ENCODE results near the gene MCF2L2.

Gene MCF2L2

GRCh38 chr3:183272791-183273190 lies 155.6 kb downstream of the MCF2L2 start:
- TF ChIP-seq POLR2A (IDR thresholded peaks at IDR 0.05; ENCODE audit: extremely low read depth, insufficient read length) (no peak), MYC (IDR thresholded peaks at IDR 0.05; ENCODE audit: low read depth, low read length) (no peak)
- TF ChIP-seq, protein P1, sequence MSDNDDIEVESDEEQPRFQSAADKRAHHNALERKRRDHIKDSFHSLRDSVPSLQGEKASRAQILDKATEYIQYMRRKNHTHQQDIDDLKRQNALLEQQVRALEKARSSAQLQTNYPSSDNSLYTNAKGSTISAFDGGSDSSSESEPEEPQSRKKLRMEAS (IDR thresholded peaks at IDR 0.05; ENCODE audit: low read depth, low read length), result no peak
- TF ChIP-seq, protein P2, sequence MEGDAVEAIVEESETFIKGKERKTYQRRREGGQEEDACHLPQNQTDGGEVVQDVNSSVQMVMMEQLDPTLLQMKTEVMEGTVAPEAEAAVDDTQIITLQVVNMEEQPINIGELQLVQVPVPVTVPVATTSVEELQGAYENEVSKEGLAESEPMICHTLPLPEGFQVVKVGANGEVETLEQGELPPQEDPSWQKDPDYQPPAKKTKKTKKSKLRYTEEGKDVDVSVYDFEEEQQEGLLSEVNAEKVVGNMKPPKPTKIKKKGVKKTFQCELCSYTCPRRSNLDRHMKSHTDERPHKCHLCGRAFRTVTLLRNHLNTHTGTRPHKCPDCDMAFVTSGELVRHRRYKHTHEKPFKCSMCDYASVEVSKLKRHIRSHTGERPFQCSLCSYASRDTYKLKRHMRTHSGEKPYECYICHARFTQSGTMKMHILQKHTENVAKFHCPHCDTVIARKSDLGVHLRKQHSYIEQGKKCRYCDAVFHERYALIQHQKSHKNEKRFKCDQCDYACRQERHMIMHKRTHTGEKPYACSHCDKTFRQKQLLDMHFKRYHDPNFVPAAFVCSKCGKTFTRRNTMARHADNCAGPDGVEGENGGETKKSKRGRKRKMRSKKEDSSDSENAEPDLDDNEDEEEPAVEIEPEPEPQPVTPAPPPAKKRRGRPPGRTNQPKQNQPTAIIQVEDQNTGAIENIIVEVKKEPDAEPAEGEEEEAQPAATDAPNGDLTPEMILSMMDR (IDR thresholded peaks at IDR 0.05; ENCODE audit: low read depth, low read length), result no peak
- DNase-seq (ENCODE audit: low read depth), result no peak
- H3K4me3 ChIP-seq (ENCODE audit: low read depth, low read length), result no peak overlapping the region

DNA sequence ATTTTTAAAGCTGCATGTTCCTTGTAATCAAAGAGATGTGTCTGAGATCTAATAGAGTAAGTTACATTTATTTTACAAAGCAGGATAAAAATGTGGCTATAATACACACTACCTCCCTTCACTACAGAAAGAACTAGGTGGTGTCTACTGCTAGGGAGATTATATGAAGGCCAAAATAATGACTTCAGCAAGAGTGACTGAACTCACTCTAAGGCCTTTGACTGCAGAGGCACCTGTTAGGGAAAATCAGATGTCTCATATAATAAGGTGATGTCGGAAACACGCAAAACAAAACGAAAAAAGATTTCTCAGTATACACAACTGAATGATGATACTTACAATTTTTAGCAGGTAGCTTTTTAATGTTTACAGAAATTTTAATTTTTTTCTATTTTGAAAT lies 156.3 kb downstream of the MCF2L2 start:
- TF ChIP-seq, protein P1 (IDR thresholded peaks at IDR 0.05; ENCODE audit: low read depth, low read length), result no peak
- TF ChIP-seq POLR2A (IDR thresholded peaks at IDR 0.05; ENCODE audit: extremely low read depth, insufficient read length) (no peak), MYC (IDR thresholded peaks at IDR 0.05; ENCODE audit: low read depth, low read length) (no peak)
- TF ChIP-seq, protein P2 (IDR thresholded peaks at IDR 0.05; ENCODE audit: low read depth, low read length), result no peak
- H3K4me3 ChIP-seq (ENCODE audit: low read depth, low read length), result no peak overlapping the region
- no peak for DNase-seq (ENCODE audit: low read depth)

- H3K4me3 ChIP-seq (ENCODE audit: low read depth, low read length), result no peak overlapping the region
- TF ChIP-seq POLR2A (IDR thresholded peaks at IDR 0.05; ENCODE audit: extremely low read depth, insufficient read length) (no peak), MYC (IDR thresholded peaks at IDR 0.05; ENCODE audit: low read depth, low read length) (no peak)
- TF ChIP-seq, protein P1 (IDR thresholded peaks at IDR 0.05; ENCODE audit: low read depth, low read length), result no peak
- TF ChIP-seq, protein P2 (IDR thresholded peaks at IDR 0.05; ENCODE audit: low read depth, low read length), result no peak
- no peak for DNase-seq (ENCODE audit: low read depth)
These were observed 158.1 kb downstream of the MCF2L2 start for GRCh38 chr3:183270344-183270743.

- TF ChIP-seq, protein P1 (IDR thresholded peaks at IDR 0.05; ENCODE audit: low read depth, low read length), result no peak
- TF ChIP-seq, protein P2 (IDR thresholded peaks at IDR 0.05; ENCODE audit: low read depth, low read length), result no peak
- TF ChIP-seq POLR2A (IDR thresholded peaks at IDR 0.05; ENCODE audit: extremely low read depth, insufficient read length) (no peak), MYC (IDR thresholded peaks at IDR 0.05; ENCODE audit: low read depth, low read length) (no peak)
- H3K4me3 ChIP-seq (ENCODE audit: low read depth, low read length), result no peak overlapping the region
- no peak for DNase-seq (ENCODE audit: low read depth)
These were observed 159.1 kb downstream of the MCF2L2 start for GRCh38 chr3:183269345-183269744.

GRCh38 chr3:183268366-183268765 lies 160.1 kb downstream of the MCF2L2 start:
- no peak for TF ChIP-seq MYC (IDR thresholded peaks at IDR 0.05; ENCODE audit: low read depth, low read length)
- TF ChIP-seq POLR2A (IDR thresholded peaks at IDR 0.05; ENCODE audit: extremely low read depth, insufficient read length), result no peak
- TF ChIP-seq, protein P1 (IDR thresholded peaks at IDR 0.05; ENCODE audit: low read depth, low read length), result no peak
- TF ChIP-seq, protein P2 (IDR thresholded peaks at IDR 0.05; ENCODE audit: low read depth, low read length), result no peak
- no peak overlapping the region for H3K4me3 ChIP-seq (ENCODE audit: low read depth, low read length)
- no peak for DNase-seq (ENCODE audit: low read depth)

Data from NB4 (cell line).